HepG2 (cell line): ENCODE results near the gene SYNDIG1. TPM values are rescaled to one million over a fixed set of nuclear protein-coding genes. Genes with fewer than 3 reads are reported as not detected.

ENCODE experiments used
- ATAC-seq: fragments of 200-7000 bp; cut with Tn5 transposase; 3 replicates; pipeline ENCODE4 v1.9.1; 2020; ENCODE audit warnings: mild to moderate bottlenecking, moderate library complexity
- BruUV-seq: library from RNA; stranded (reverse); fragments of 400-500 nt; replicated peaks from 2 replicates; lab custom pipeline; 2021; lab: Mats Ljungman, UMichigan
- CTCF ChIA-PET: fragments of 300-600 bp; formaldehyde crosslinking; extraction: SDS; loops from one replicate; lab custom pipeline; 2021; ENCODE audit warnings: low total read pairs, inconsistent platforms, low intra/inter-chr PET ratio; lab: Yijun Ruan, JAX
- POLR2A ChIA-PET: fragments of 350-600 bp; sonication (Branson Sonifier 250); formaldehyde crosslinking; loops from one replicate; lab custom pipeline; 2020; ENCODE audit warnings: antibody characterized with exemption, inconsistent platforms; lab: Yijun Ruan, JAX
- DNase-seq: peaks from one replicate; pipeline ENCODE4 v3.0.0-alpha.2; 2015; ENCODE audit warnings: low spot score
- FAIRE-seq: peaks from 3 replicates; lab custom pipeline; 2011; peaks lifted over from hg19 to GRCh38; lab: Jason Lieb, UNC
- H2AFZ ChIP-seq: one replicate; pipeline ENCODE4 v1.6.1; 2011; ENCODE audit warnings: low read length, inconsistent platforms
- H3K27ac ChIP-seq: fragments of 300-600 bp; 3 replicates; pipeline ENCODE4 v1.8.0; 2011; ENCODE audit warnings: mixed run types, mild to moderate bottlenecking, mixed read lengths, low read length, inconsistent platforms; ENCODE audit not compliant: insufficient read depth; ENCODE audit errors: extremely low read length
- H3K27me3 ChIP-seq, 2 experiments: fragments of 200-600 bp in 1 of 2; 2 replicates in 1 of 2; 3 replicates in 1 of 2; pipeline versions ENCODE4 v1.6.0 to v1.8.0; 2011; ENCODE audit warnings: low read length in 2 of 2, mild to moderate bottlenecking in 2 of 2, moderate library complexity in 2 of 2, inconsistent platforms in 1 of 2; ENCODE audit not compliant: insufficient read depth in 2 of 2, control insufficient read depth in 1 of 2
- H3K36me3 ChIP-seq, 2 experiments: fragments of 200-600 bp in 1 of 2; replicated peaks in 1 of 2; 2 replicates in 1 of 2; 3 replicates in 1 of 2; pipeline versions ENCODE4 v1.5.1 to v1.8.0; 2011; ENCODE audit warnings: low read length in 2 of 2, inconsistent platforms in 1 of 2; ENCODE audit not compliant: insufficient read depth in 2 of 2, control insufficient read depth in 1 of 2
- H3K4me1 ChIP-seq: 2 replicates; pipeline ENCODE4 v1.5.1; 2012; ENCODE audit warnings: low read length, inconsistent platforms; ENCODE audit not compliant: insufficient read depth
- H3K4me2 ChIP-seq: 2 replicates; pipeline ENCODE4 v1.6.0; 2011; ENCODE audit warnings: low read depth, low read length, inconsistent platforms
- H3K4me3 ChIP-seq, 3 experiments: fragments of 200-600 bp in 1 of 3; sonication (generic), shearing (Covaris generic) in 1 of 3; replicated peaks in 1 of 3; 2 replicates each; pipeline ENCODE4 v1.5.1; 2011 to 2016; ENCODE audit warnings: low read length in 3 of 3, inconsistent platforms in 2 of 3, low read depth in 2 of 3, mild to moderate bottlenecking in 2 of 3, control low read depth in 1 of 3, mixed read lengths in 1 of 3; ENCODE audit not compliant: insufficient read depth in 1 of 3
- H3K79me2 ChIP-seq: one replicate; pipeline ENCODE4 v1.6.1; 2011; ENCODE audit warnings: low read length, inconsistent platforms; ENCODE audit not compliant: insufficient read depth
- H3K9ac ChIP-seq: 2 replicates; pipeline ENCODE4 v1.6.0; 2011; ENCODE audit warnings: mild to moderate bottlenecking, low read depth, low read length, inconsistent platforms; ENCODE audit not compliant: insufficient read depth
- H3K9me3 ChIP-seq: 2 replicates; pipeline ENCODE4 v1.5.1; 2012; ENCODE audit warnings: mild to moderate bottlenecking, low read length
- H4K20me1 ChIP-seq: 2 replicates; pipeline ENCODE4 v1.6.0; 2011; ENCODE audit warnings: inconsistent platforms, mild to moderate bottlenecking, low read length, moderate library complexity; ENCODE audit not compliant: insufficient read depth
- ISX ChIP-seq: sonication (generic); formaldehyde crosslinking; conservative IDR thresholded peaks from 2 replicates; pipeline ENCODE4 v1.5.0; 2020; ENCODE audit warnings: missing genetic modification reagents
- MAFF ChIP-seq: IDR thresholded peaks from 2 replicates; pipeline ENCODE4 v1.6.1; 2011; ENCODE audit warnings: low read depth, low read length, improper control_type of control experiment
- MAFK ChIP-seq, 2 experiments: IDR thresholded peaks in 1 of 2; conservative IDR thresholded peaks in 1 of 2; 2 replicates each; pipeline ENCODE4 v1.6.1; 2011; ENCODE audit warnings: improper control_type of control experiment in 2 of 2, low read length in 2 of 2
- NFKBIZ ChIP-seq: IDR thresholded peaks from 2 replicates; pipeline ENCODE4 v1.6.1; 2018; ENCODE audit warnings: missing genetic modification reagents, missing compliant biosample characterization
- RFX5 ChIP-seq: IDR thresholded peaks from 2 replicates; pipeline ENCODE4 v1.6.1; 2011; ENCODE audit warnings: low read depth, low read length, improper control_type of control experiment
- SKI ChIP-seq: fragments of 450-650 bp; IDR thresholded peaks from one replicate; pipeline ENCODE4 v1.6.1; 2018; ENCODE audit warnings: mild to moderate bottlenecking; ENCODE audit not compliant: partially characterized antibody
- SMC3 ChIP-seq: IDR thresholded peaks from 2 replicates; pipeline ENCODE4 v1.6.1; 2011; ENCODE audit warnings: low read length, improper control_type of control experiment
- ZBTB3 ChIP-seq: sonication (generic); formaldehyde crosslinking; IDR thresholded peaks from 2 replicates; pipeline ENCODE4 v1.4.0; 2020; ENCODE audit warnings: low read depth, mild to moderate bottlenecking, moderate library complexity, missing genetic modification reagents, borderline replicate concordance
- ZNF704 ChIP-seq: sonication (generic); formaldehyde crosslinking; IDR thresholded peaks from 2 replicates; pipeline ENCODE4 v1.8.1; 2023; ENCODE audit warnings: mild to moderate bottlenecking, inconsistent platforms, moderate library complexity, missing genetic modification reagents, borderline replicate concordance
- ZNF720 ChIP-seq: sonication (generic); formaldehyde crosslinking; IDR thresholded peaks from 2 replicates; pipeline ENCODE4 v1.4.0; 2020; ENCODE audit warnings: missing genetic modification reagents
- WGBS: methylation state at CpG from one replicate; pipeline ENCODE4 v1.1.6; 2017; ENCODE audit warnings: low lambda C conversion rate; 5-methylcytosine and 5-hydroxymethylcytosine counted together
- in situ Hi-C: cut with HindIII; loops from 2 replicates; pipeline ENCODE4 v1.10.0; 2017; ENCODE audit warnings: low pct_unique_long_range_greater_than_20kb; ENCODE audit not compliant: extremely low pct_ligation_motif_present
- intact Hi-C: fragments of 100-400 bp; cut with micrococcal nuclease; formaldehyde crosslinking; loops from one replicate; pipeline ENCODE4 v1.10.0; 2022; ENCODE audit not compliant: unreplicated experiment
- polyA plus RNA-seq, 8 experiments: library from polyadenylated mRNA; depleted of rRNA in 3 of 8; stranded (reverse) in 7 of 8; unstranded in 1 of 8; fragments of >200 nt; fragmentation: Illumina TruSeq in 4 of 8; extraction: Trizol in 4 of 8; gene quantifications; 2 replicates each; pipeline versions ENCODE4 v1.2.1 to v1.2.3, GENCODE V29; 2011 to 2016; ENCODE audit warnings: low read depth in 4 of 8, missing spikeins in 1 of 8, mixed read lengths in 1 of 8; ENCODE audit not compliant: insufficient read depth in 1 of 8
- total RNA-seq, 5 experiments: library from RNA; depleted of rRNA; stranded (reverse); fragments of >200 nt; fragmentation: Illumina TruSeq; extraction: Trizol; gene quantifications; 2 replicates each; pipeline ENCODE4 v1.2.3, GENCODE V29; 2016; ENCODE audit warnings: low read depth in 1 of 5

The SYNDIG1 gene
- total and polyA plus RNA-seq, 2 of the 13 experiments (the other 11 are each of a cell fraction or from before 2014, with no cell fraction given) = not detected

DNA sequence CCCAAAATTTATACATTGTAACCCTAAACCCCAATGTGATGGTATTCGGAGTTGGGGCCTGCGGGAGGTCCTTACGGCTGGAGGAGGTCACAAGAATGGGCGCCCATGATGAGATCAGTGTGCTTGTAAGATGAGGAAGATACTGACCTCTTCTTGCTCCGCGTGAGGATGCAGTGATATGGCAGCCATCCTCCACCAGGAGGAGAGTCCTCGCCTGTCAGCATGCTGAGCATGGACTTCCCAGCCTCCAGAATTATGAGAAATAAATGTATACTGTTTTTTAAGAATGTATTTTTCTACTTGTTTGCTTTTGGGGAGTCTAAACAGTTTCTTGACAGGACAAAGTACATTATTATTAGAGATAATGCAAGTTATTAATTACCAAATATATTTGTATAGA is 8.7 kb upstream of the SYNDIG1 start (continued):
- no peak for TF ChIP-seq ZNF704 (CRISPR knock-in tag)

- intact Hi-C loops = no loop called here
- DNase-seq = no peak
Measured at GRCh38 chr20:24461848-24462247, 7.6 kb upstream of the SYNDIG1 start.

DNA sequence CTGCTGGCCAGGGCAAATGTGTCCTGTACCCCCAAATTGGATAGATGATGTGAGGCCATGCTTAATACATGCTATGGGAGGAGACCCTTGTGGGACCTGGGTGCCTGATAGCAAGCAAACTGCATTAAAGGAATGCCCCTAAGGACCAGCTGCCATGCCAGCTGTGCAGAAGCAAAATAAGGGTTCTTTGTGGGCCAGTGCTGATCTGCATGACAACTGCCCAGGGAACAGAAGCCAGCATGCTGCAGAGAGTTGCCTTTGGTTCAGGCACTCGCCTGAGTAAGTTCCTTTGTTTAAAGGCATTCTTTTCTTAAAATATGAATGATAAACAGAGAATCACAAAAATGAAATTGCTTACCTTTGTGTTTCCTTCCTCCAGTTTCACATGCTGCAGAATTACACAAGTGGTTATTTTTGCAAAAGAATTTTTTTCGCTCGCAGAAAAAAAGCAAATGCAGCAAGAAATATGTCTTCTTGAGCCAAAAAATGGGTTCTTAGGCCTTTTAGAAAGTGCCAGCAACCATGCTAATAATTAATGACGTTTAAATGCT is 6.9 kb upstream of the SYNDIG1 start:
- H3K9ac ChIP-seq = no peak overlapping the region
- intact Hi-C loops = no loop called here
- TF ChIP-seq MAFF (peak; percentile 1; the same call in 1 of the 2 replicates), MAFK (conservative IDR thresholded peaks at IDR 0.05 in 1 of 2, IDR thresholded peaks at IDR 0.05 in 1 of 2; ENCODE audit: low read length in 2 of 2) (peak in 1 of 2 experiments; percentile 23; a peak in 1 of 4 replicates), ISX (CRISPR knock-in tag) (no peak)
- TF ChIP-seq, all 625 proteins: peak for 2
- in situ Hi-C loops = no loop called here
- no peak overlapping the region for H3K4me3 ChIP-seq
- H3K36me3 ChIP-seq = no peaks in the 10 kb centered on the region
- no peaks in the 10 kb centered on the region for H4K20me1 ChIP-seq
- H3K4me1 ChIP-seq = no peaks in the 10 kb centered on the region
- no peak overlapping the region for H3K27ac ChIP-seq
- FAIRE-seq (no peak), ATAC-seq (no peak), DNase-seq (no peak)
- H3K27me3 ChIP-seq = peaks cover 3 to 35% of the 10 kb centered on the region in 2 experiments; a peak in 3 of 5 replicates
- H2AFZ ChIP-seq = no peak overlapping the region
- no peaks in the 10 kb centered on the region for H3K9me3 ChIP-seq
- H3K4me2 ChIP-seq = no peak overlapping the region
- 4% methylated on average over 4 of the region's 4 CpGs for WGBS
- POLR2A ChIA-PET = no interaction called here
- no peaks in the 10 kb centered on the region for H3K79me2 ChIP-seq
- BruUV-seq = no TSS peak
- CTCF ChIA-PET = no interaction called here

More at GRCh38 chr20:24461848-24462247, 7.6 kb upstream of the SYNDIG1 start:
- no peak overlapping the region for H3K9ac ChIP-seq
- ChIA-PET CTCF (no interaction called here), POLR2A (no interaction called here)
- no peak overlapping the region for H3K4me3 ChIP-seq
- FAIRE-seq (no peak), ATAC-seq (no peak)
- no TSS peak for BruUV-seq
- no peak overlapping the region for H2AFZ ChIP-seq
- H3K27me3 ChIP-seq = peaks cover 3 to 29% of the 10 kb centered on the region in 2 experiments; a peak in 3 of 5 replicates
- WGBS = 24% methylated on average over 3 of the region's 3 CpGs
- no peak overlapping the region for H3K27ac ChIP-seq
- in situ Hi-C loops = no loop called here
- no peak overlapping the region for H3K4me2 ChIP-seq
- no peaks in the 10 kb centered on the region for H3K79me2 ChIP-seq
- H3K36me3 ChIP-seq = no peaks in the 10 kb centered on the region
- H4K20me1 ChIP-seq = no peaks in the 10 kb centered on the region
- no peaks in the 10 kb centered on the region for H3K9me3 ChIP-seq
- no peaks in the 10 kb centered on the region for H3K4me1 ChIP-seq
- TF ChIP-seq RFX5 (no peak), ZNF720 (CRISPR knock-in tag) (no peak), SKI (no peak), NFKBIZ (CRISPR knock-in tag) (no peak), ZBTB3 (no peak), SMC3 (no peak)
- TF ChIP-seq, all 625 proteins: peak for 0
